NCI-H2081 (cell line): Measurements from ENCODE around the gene TAF5L.
A peak's percentile ranks its signal among the peaks of the same experiment; 100 is the strongest.

Experiments
- DNase-seq, 2 experiments: peaks; one replicate each; lab custom pipeline; 2025; lab: John Stamatoyannopoulos, UW

Gene TAF5L

GRCh38 chr1:229625915-229626831, at the start of gene TAF5L, which contains the start of gene URB2:
Gene TAF5L (minus strand): TSS chr1:229626122. CDS start chr1:229614482, 11,640 bp downstream.
Gene URB2 (plus strand): TSS chr1:229626247. CDS start chr1:229627634, 1,387 bp downstream.
- DNase-seq = peak; percentile 92 to 96

GRCh38 chr1:229675396-229675795, 49.5 kb upstream of the TAF5L start:
- no peak for DNase-seq

- DNase-seq = peak in 1 of 2 experiments; percentile 18
Measured at GRCh38 chr1:229674042-229674441, 48.1 kb upstream of the TAF5L start.

- DNase-seq = no peak
Measured at GRCh38 chr1:229672246-229672645, 46.3 kb upstream of the TAF5L start.

GRCh38 chr1:229671310-229671709, 45.4 kb upstream of the TAF5L start:
- no peak for DNase-seq

- no peak for DNase-seq
Measured at GRCh38 chr1:229669333-229669732, 43.4 kb upstream of the TAF5L start.

- peak in 1 of 2 experiments; percentile 23 for DNase-seq
Measured at GRCh38 chr1:229666585-229666984, 40.7 kb upstream of the TAF5L start.

GRCh38 chr1:229665912-229666558, 40.1 kb upstream of the TAF5L start:
- no peak for DNase-seq

GRCh38 chr1:229664133-229664689, 38.3 kb upstream of the TAF5L start:
- DNase-seq = no peak

- no peak for DNase-seq
Measured at GRCh38 chr1:229661897-229662296, 36.0 kb upstream of the TAF5L start.

- peak; percentile 80 to 82 for DNase-seq
Measured at GRCh38 chr1:229661022-229661877, 35.3 kb upstream of the TAF5L start.

GRCh38 chr1:229657993-229658755, 32.3 kb upstream of the TAF5L start:
- no peak for DNase-seq

GRCh38 chr1:229655781-229656180, 29.9 kb upstream of the TAF5L start:
- no peak for DNase-seq

- no peak for DNase-seq
Measured at GRCh38 chr1:229653420-229653819, 27.5 kb upstream of the TAF5L start.

GRCh38 chr1:229651546-229651945, 25.6 kb upstream of the TAF5L start:
- no peak for DNase-seq

GRCh38 chr1:229650045-229650444, 24.1 kb upstream of the TAF5L start:
- no peak for DNase-seq

- DNase-seq = no peak
Measured at GRCh38 chr1:229648406-229648805, 22.5 kb upstream of the TAF5L start.

GRCh38 chr1:229645324-229645993, 19.5 kb upstream of the TAF5L start:
- no peak for DNase-seq

GRCh38 chr1:229643996-229644745, 18.2 kb upstream of the TAF5L start:
- no peak for DNase-seq

- no peak for DNase-seq
Measured at GRCh38 chr1:229642970-229643369, 17.0 kb upstream of the TAF5L start.
